Ovary (tissue), 3 donors: ENCODE results near the gene FAM107B.

ENCODE experiments used
- CTCF ChIP-seq, 3 donors: fragments of 450-650 bp in 2 of 3; fragments of 200-600 bp in 1 of 3; IDR thresholded peaks; one replicate each; pipeline versions ENCODE4 v1.5.1 to v1.8.0; 2016 to 2022; ENCODE audit warnings: antibody characterized with exemption in 3 of 3, mild to moderate bottlenecking in 1 of 3
- EP300 ChIP-seq: sonication (generic); formaldehyde crosslinking; IDR thresholded peaks from one replicate; pipeline ENCODE4 v1.6.1; 2017; ENCODE audit warnings: antibody characterized with exemption
- POLR2A ChIP-seq: fragments of 450-650 bp; IDR thresholded peaks from one replicate; pipeline ENCODE4 v1.6.1; 2017; ENCODE audit warnings: antibody characterized with exemption, mild to moderate bottlenecking, moderate library complexity
- donor health status: DM: no; HTN: no; CAD: no.

GRCh38 chr10:14531974-14532373 is 242.7 kb downstream of the FAM107B start:
- TF ChIP-seq CTCF (IDR thresholded peaks at IDR 0.05) = no peak
- no peak for TF ChIP-seq POLR2A
- TF ChIP-seq EP300 = no peak
